GM21360 (cell line): ENCODE data around the gene SLC1A6.
"Not testable (repeated sequence)": the region's sequence is repeated elsewhere in the genome, so short reads cannot be mapped to it uniquely, and the experiment has no call there.

Experiments
- ATAC-seq: cut with Tn5 transposase; IDR thresholded peaks from one replicate; pipeline ENCODE4 v1.9.1; 2021; ENCODE audit warnings: mild to moderate bottlenecking, moderate library complexity; ENCODE audit not compliant: unreplicated experiment

The SLC1A6 gene

GRCh38 chr19:14979476-14980255 is at the start of gene SLC1A6:
Gene SLC1A6 (minus strand): TSS chr19:14979864. CDS start chr19:14972910, 6,954 bp downstream.
- ATAC-seq: no peak

GRCh38 chr19:15028490-15028889 is 48.8 kb upstream of the SLC1A6 start:
- ATAC-seq: no peak

GRCh38 chr19:15025217-15025616 is 45.6 kb upstream of the SLC1A6 start:
- ATAC-seq: no peak

GRCh38 chr19:15022752-15023151 is 43.1 kb upstream of the SLC1A6 start:
- no peak for ATAC-seq

GRCh38 chr19:15021286-15022007 is 41.8 kb upstream of the SLC1A6 start:
- no peak for ATAC-seq

- ATAC-seq: not testable (repeated sequence)
Observed at GRCh38 chr19:15018836-15019235, 39.2 kb upstream of the SLC1A6 start.

GRCh38 chr19:15015946-15016542 is 36.4 kb upstream of the SLC1A6 start:
- ATAC-seq: no peak

- no peak for ATAC-seq
Observed at GRCh38 chr19:15014579-15014978, 34.9 kb upstream of the SLC1A6 start.

GRCh38 chr19:15010501-15011300 is 31.0 kb upstream of the SLC1A6 start:
- no peak for ATAC-seq

- ATAC-seq: no peak
Observed at GRCh38 chr19:15008308-15008707, 28.6 kb upstream of the SLC1A6 start.

GRCh38 chr19:14997981-14998380 is 18.3 kb upstream of the SLC1A6 start:
- ATAC-seq: no peak

- no peak for ATAC-seq
Observed at GRCh38 chr19:14992780-14993179, 13.1 kb upstream of the SLC1A6 start.

GRCh38 chr19:14985133-14985532 is 5.5 kb upstream of the SLC1A6 start:
- no peak for ATAC-seq

GRCh38 chr19:14978161-14978776 is 1.4 kb downstream of the SLC1A6 start:
- ATAC-seq: no peak

- no peak for ATAC-seq
Observed at GRCh38 chr19:14977128-14977527, 2.5 kb downstream of the SLC1A6 start.

- ATAC-seq: no peak
Observed at GRCh38 chr19:14974488-14974887, 5.2 kb downstream of the SLC1A6 start.

GRCh38 chr19:14972676-14973075 is 7.0 kb downstream of the SLC1A6 start:
- ATAC-seq: no peak

- no peak for ATAC-seq
Observed at GRCh38 chr19:14971474-14971873, 8.2 kb downstream of the SLC1A6 start.

- ATAC-seq: no peak
Observed at GRCh38 chr19:14968247-14968646, 11.4 kb downstream of the SLC1A6 start.

- no peak for ATAC-seq
Observed at GRCh38 chr19:14961956-14962685, 17.5 kb downstream of the SLC1A6 start.
